HUES6 (cell line): ENCODE results near the gene RNF130.
"Not testable (repeated sequence)": the region's sequence is repeated elsewhere in the genome, so short reads cannot be mapped to it uniquely, and the experiment has no call there.

Source experiments
- H3K27ac ChIP-seq: 2 replicates; pipeline ENCODE4 v1.7.0; 2013; ENCODE audit warnings: low read depth, mild to moderate bottlenecking, low read length, inconsistent platforms
- H3K27me3 ChIP-seq: 2 replicates; pipeline ENCODE4 v1.6.1; 2013; ENCODE audit warnings: low read length; ENCODE audit not compliant: control insufficient read depth, insufficient read depth
- H3K36me3 ChIP-seq: 2 replicates; pipeline ENCODE4 v1.6.1; 2013; ENCODE audit warnings: low read length; ENCODE audit not compliant: control insufficient read depth, insufficient read depth
- H3K4me1 ChIP-seq: 2 replicates; pipeline ENCODE4 v1.6.1; 2013; ENCODE audit warnings: low read length; ENCODE audit not compliant: control insufficient read depth, insufficient read depth
- H3K4me3 ChIP-seq: 2 replicates; pipeline ENCODE4 v1.5.1; 2013; ENCODE audit warnings: low read depth, low read length
- H3K9ac ChIP-seq: one replicate; pipeline ENCODE4 v1.6.1; 2013; ENCODE audit warnings: mild to moderate bottlenecking, low read length
- H3K9me3 ChIP-seq: 2 replicates; pipeline ENCODE4 v1.6.1; 2013; ENCODE audit warnings: low read depth, low read length; ENCODE audit not compliant: control insufficient read depth, insufficient read depth

RNF130 gene

DNA sequence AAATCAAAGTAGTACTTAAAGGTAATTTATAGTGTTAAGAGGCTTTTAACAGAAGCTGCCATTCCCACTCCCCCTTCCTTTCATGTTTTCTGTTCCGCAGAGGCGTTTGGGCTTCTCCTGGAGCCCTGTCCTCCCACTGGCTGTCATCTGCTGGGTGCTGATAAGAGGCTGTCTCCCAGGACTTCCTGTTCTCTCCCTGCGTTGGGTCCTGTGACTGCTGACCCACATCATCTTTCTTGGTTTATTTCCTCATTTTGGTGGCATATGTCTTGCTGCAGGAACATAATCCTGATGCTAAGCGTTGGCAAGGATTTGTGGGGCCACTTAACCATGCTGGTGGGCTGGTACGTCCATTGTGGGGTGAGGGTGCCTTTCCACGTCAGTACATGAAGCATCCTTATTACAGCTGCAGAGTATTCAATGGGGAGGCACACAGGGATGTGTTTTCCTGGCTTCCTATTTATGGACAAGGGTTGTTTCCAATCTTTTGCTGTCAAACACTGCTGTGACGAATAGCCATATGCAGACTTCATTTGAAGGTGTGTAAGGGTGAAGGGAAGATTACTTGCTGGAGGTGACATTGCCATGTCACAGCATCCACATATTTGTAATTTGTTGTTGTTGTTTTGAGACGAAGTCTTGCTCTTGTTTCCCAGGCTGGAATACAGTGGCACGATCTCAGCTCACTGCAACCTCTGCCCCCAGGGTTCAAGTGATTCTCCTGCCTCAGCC, 22.3 kb upstream of the RNF130 start:
- peaks cover 5% of the 10 kb centered on the region; the same call in 1 of the 2 replicates for H3K4me1 ChIP-seq
- H3K36me3 ChIP-seq: no peaks in the 10 kb centered on the region
- no peak overlapping the region for H3K4me3 ChIP-seq
- H3K27ac ChIP-seq: no peak overlapping the region
- no peaks in the 10 kb centered on the region for H3K9me3 ChIP-seq
- H3K9ac ChIP-seq: no peak overlapping the region
- H3K27me3 ChIP-seq: no peaks in the 10 kb centered on the region

DNA sequence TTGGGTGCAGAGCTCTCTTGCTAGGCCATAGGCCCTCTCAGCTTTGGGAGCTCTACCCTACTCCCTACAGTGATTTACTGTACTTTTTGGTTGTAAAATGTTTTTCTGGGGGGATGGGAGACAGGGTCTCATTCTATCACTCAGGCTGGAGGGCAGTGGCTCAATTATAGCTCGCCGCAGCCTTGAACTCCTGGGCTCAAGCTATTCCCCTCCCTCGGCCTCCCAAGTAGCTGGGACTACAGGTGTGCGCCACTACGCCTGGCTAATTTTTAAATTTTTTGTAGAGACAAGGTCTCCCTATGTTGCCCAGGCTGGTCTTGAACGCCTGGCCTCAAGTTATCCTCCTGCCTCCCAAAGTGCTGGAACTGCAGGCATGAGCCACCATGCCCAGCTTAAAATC, 21.7 kb upstream of the RNF130 start:
- H3K9me3 ChIP-seq: no peaks in the 10 kb centered on the region
- H3K4me1 ChIP-seq: peaks cover 8% of the 10 kb centered on the region; the same call in 1 of the 2 replicates
- no peak overlapping the region for H3K9ac ChIP-seq
- no peaks in the 10 kb centered on the region for H3K27me3 ChIP-seq
- no peak overlapping the region for H3K4me3 ChIP-seq
- H3K27ac ChIP-seq: no peak overlapping the region
- H3K36me3 ChIP-seq: no peaks in the 10 kb centered on the region

DNA sequence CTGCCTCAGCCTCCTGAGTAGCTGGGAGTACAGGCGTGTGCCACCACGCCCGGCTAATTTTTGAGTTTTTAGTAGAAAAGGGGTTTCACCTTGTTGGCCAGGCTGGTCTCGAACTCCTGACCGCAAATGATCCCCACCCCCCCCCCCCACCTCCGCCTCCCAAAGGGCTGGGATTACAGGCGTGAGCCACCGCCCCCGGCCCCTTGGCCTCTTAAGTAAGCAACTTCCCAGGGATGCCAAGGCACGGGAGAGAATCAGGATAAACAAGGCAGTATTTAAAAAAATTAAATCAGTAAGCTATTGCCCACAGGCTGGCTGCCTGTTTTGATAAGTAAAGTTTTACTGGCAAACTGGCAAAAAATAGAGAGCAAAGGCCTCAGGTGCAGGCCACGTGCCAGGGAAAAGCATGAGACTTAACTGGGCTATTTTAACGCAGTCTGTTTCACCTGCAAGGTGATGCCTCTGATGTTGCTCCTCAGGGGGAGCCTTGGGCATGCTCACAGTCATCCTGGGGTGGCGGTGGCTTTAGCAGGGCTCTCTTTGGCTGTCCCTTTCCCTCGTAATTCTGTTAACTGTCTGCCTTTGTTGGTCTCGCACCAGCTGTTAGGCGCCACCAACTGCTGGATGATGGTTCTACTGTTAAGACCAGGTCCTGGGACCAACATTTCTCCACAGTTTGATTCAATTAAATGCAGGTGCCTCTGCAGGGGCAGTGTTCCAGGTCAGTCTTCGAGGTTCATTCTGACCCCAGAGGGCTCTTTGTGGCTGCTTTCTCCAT, 19.4 kb upstream of the RNF130 start:
- Histone ChIP-seq H3K4me3 (no peak overlapping the region; the same call in 1 of the 2 replicates), H3K36me3 (no peaks in the 10 kb centered on the region), H3K9ac (no peak overlapping the region), H3K27ac (no peak overlapping the region; the same call in 1 of the 2 replicates), H3K9me3 (no peaks in the 10 kb centered on the region), H3K27me3 (no peaks in the 10 kb centered on the region), H3K4me1 (peaks cover 8% of the 10 kb centered on the region; the same call in 1 of the 2 replicates)

DNA sequence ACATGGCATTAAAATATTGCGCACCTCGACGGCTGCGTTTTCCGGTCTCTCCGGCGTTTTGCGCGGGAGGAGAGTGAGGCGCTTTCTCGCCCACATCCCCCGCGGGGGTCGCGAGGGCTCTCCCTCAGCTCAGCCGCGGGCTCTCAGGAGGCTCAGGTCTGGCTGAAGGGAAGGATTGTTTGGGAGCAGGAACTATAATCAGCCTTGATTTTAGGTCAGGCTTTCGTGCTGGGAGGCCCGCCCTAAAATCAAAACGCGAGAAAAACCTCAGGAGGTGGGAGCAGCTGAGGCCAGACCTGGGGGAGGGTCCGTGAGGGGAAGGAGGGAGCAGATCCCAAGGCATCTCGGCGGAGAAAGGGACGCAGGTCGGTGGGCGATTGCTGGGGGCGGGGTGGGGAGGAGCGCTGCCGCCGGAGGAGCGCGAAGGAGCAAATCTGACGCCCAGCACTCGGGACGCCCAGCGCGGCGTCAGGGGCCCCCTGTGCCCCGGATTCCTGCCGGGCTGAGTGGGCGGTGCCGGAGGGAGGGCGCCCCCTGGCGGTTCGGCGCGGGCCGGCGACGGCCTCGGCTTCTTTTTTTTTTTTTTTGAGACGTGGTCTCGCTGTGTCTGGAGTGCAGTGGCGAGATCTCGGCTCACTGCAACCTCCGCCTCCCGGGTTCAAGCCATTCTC, 18.7 kb upstream of the RNF130 start:
- Histone ChIP-seq H3K9ac (peak overlapping the region; percentile 72), H3K27me3 (no peaks in the 10 kb centered on the region), H3K4me3 (peak overlapping the region; percentile 61), H3K36me3 (no peaks in the 10 kb centered on the region), H3K9me3 (no peaks in the 10 kb centered on the region), H3K27ac (peak overlapping the region; percentile 85), H3K4me1 (peaks cover 15% of the 10 kb centered on the region)

DNA sequence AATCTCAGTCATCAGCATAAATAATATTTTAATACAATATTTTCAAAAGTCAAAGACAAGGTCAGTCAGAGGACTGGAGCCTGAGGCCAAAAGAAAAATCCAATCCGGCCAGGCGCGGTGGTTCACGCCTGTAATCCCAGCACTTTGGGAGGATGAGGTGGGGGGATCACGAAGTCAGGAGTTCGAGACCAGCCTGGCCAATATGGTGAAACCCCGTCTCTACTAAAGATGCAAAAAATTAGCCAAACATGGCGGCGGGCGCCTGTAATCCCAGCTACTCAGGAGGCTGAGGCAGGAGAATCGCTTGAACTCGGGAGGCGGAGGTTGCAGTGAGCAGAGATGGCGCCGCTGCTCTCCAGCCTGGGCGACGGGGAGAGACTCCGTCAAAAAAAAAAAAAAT, 18.1 kb upstream of the RNF130 start:
- H3K9me3 ChIP-seq, H3K36me3 ChIP-seq, H3K27me3 ChIP-seq: not testable (repeated sequence)
- H3K4me3 ChIP-seq: peak overlapping the region; percentile 61
- peak overlapping the region; percentile 85 for H3K27ac ChIP-seq
- H3K4me1 ChIP-seq: peaks cover 21% of the 10 kb centered on the region
- peak overlapping the region; percentile 72 for H3K9ac ChIP-seq

DNA sequence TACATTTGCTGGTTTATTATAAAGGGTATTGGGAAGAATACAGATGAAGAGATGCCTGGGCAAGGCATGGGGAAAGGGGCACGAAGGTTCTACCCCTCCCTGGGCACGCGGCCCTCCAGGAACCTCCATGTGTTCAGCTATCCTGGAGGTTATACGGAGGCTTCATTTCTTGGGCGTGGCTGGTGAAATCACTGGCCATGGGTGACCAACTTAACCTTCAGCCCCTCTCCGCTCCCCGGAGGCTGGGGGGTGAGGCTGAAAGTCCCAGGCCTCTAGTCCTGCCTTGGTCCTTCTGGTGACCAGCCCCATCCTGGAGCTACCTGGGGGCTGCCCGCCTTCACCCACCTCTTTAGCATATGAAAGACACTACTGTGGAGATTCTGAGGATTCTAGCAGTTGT, 17.0 kb upstream of the RNF130 start:
- Histone ChIP-seq H3K36me3 (no peaks in the 10 kb centered on the region), H3K27ac (no peak overlapping the region), H3K4me3 (no peak overlapping the region), H3K9me3 (no peaks in the 10 kb centered on the region), H3K4me1 (peaks cover 32% of the 10 kb centered on the region), H3K27me3 (no peaks in the 10 kb centered on the region), H3K9ac (no peak overlapping the region)

DNA sequence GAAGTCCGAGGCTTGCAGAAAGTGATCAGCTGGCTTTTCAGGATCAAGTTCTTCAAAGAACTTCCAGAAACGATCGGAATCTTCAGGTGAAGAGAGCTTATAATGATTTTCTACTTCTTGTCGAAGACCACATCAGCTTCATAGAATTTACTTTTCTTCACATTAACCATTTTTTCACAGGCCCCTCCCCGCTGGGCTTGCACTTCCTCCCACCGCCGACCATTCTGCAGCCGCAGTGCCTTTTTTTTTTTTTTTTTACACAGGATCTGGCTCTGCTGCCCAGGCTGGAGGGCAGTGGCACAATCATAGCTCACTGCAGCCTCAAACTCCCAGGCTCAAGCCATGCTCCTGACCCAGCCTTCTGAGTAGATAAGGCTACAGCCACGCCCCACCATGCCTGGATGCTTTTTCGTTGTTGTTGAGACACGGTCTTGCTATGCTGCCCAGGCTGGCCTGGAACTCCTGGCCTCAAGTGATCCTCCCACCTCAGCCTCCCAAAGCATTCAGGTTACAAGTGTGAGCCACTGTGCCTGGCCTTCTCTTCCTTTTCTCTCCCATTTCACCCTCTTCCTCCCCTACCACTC, 15.3 kb upstream of the RNF130 start:
- no peaks in the 10 kb centered on the region for H3K9me3 ChIP-seq
- no peaks in the 10 kb centered on the region for H3K27me3 ChIP-seq
- no peak overlapping the region for H3K4me3 ChIP-seq
- no peak overlapping the region for H3K27ac ChIP-seq
- no peak overlapping the region for H3K9ac ChIP-seq
- peaks cover 44% of the 10 kb centered on the region for H3K4me1 ChIP-seq
- H3K36me3 ChIP-seq: no peaks in the 10 kb centered on the region

DNA sequence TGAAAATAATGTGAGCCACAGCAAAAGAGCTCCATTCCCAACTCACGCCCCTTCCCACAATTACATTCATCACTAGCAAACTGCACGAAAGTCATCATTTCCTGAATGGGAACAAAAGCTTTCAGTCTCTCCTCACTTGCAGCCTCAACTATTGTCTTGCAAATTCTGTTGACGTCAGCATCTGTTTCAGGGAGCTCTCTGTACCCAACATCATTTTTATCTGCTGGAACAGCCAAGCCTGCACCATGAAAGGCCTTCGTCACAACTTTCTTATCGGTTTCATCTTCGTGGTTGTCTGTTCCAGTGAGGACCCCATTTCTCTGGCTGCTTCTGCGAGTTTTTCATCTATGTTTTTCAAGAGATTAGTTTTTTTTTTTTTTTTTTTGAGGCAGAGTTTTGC, 14.3 kb upstream of the RNF130 start:
- no peaks in the 10 kb centered on the region for H3K36me3 ChIP-seq
- H3K27ac ChIP-seq: no peak overlapping the region
- peaks cover 43% of the 10 kb centered on the region for H3K4me1 ChIP-seq
- H3K4me3 ChIP-seq: no peak overlapping the region
- H3K27me3 ChIP-seq: no peaks in the 10 kb centered on the region
- H3K9me3 ChIP-seq: no peaks in the 10 kb centered on the region
- H3K9ac ChIP-seq: no peak overlapping the region

DNA sequence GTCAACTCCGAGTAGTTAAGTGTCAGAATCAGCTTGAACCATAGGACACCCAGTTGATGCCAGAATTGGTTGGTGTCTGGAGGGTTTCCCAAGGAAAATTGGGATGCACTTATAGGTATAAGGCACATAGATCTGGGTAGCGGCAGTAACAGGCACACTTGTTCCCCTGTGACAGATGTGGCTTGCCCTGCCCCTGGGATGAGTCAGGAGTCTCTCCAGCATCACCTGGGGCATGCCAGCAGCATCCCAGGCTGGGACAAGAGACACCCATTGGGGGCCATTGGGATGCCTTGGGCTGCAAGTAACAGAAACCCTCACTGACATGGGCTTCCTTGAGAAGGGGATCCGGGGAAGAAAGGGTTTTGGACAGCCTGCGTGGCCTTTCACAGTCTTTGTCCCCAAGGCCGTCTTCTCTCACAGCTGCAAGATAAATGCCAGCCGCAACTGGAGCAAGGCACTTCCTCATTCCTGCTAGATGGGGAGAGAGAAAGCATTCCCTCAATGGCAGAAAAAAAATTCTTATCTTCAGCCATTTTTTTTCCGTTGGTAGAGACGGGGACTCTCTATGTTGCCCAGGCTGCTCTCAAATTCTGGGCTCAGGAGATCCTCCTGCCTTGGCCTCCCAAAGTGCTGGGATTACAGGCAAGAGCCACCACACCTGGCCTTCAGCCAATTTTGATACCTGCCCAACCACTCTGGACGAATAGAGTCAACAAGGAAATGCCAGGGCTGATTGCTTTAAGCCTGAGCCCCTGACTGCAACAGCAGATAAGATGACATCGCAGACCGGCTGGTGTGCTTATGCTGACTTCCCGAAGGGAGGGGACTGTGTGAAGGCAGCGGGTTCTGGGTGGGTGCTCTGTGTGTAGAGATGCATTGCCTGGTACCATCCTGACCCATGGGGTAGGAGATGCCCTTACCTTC, 13.3 kb upstream of the RNF130 start:
- no peaks in the 10 kb centered on the region for H3K36me3 ChIP-seq
- H3K4me1 ChIP-seq: peaks cover 43% of the 10 kb centered on the region
- H3K27me3 ChIP-seq: no peaks in the 10 kb centered on the region
- peak overlapping the region; percentile 27 for H3K9ac ChIP-seq
- no peak overlapping the region for H3K4me3 ChIP-seq
- H3K27ac ChIP-seq: no peak overlapping the region
- no peaks in the 10 kb centered on the region for H3K9me3 ChIP-seq

DNA sequence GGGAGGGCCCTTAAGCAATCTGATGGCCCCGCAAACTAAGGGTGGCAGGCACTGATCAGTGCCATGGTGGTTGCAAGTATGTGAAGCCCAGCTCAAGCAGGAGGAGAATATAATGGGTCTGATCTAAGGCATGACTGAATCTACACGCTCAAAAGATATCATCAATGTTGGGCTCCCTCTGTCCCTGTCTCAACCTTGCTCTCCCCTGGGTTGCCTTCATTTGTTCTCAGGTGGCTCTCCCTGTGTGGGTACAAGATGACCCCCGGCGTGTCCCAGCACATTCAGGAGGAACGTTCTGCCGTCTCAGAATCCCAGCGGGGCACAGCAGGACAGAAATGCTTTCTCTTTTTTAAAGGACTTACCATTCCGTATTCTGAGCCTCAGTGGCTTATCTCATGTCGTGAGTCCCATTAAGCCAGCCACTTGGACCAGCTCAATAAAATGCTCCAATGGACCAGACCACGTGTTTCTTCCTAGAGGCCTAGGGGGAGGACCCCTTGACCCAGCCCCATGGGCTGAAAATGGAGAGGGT, 12.0 kb upstream of the RNF130 start:
- H3K27ac ChIP-seq: peak overlapping the region; percentile 90

More for the DNA sequence above, 12.0 kb upstream of the RNF130 start:
- H3K9me3 ChIP-seq: peaks cover 7% of the 10 kb centered on the region; the same call in 1 of the 2 replicates
- H3K4me1 ChIP-seq: peaks cover 39% of the 10 kb centered on the region
- peak overlapping the region; percentile 55 for H3K9ac ChIP-seq
- H3K36me3 ChIP-seq: no peaks in the 10 kb centered on the region
- no peaks in the 10 kb centered on the region for H3K27me3 ChIP-seq
- 0 out of 2 replicates have a peak overlapping the region, but pooled peaks have one; percentile 0 for H3K4me3 ChIP-seq
